ENCODE data around the gene TFF3. TPM values are rescaled to one million over a fixed set of nuclear protein-coding genes. Genes with fewer than 3 reads are reported as not detected.

The TFF3 gene
- total and polyA plus RNA-seq, 2 donors from 2014 or later, result 10.0 to 22.4 TPM

- no peaks in the 10 kb centered on the region for H3K27me3 ChIP-seq (ENCODE audit: control insufficient read depth, insufficient read depth, low read length)
- DNase-seq (no peak), FAIRE-seq (no peak)
- no peaks in the 10 kb centered on the region for H3K4me1 ChIP-seq (ENCODE audit: control insufficient read depth in 2 of 3, insufficient read depth in 2 of 3, low read depth in 1 of 3, low read length in 3 of 3)
- no peaks in the 10 kb centered on the region for H3K36me3 ChIP-seq (ENCODE audit: control insufficient read depth in 2 of 3, insufficient read depth in 3 of 3, low read length in 3 of 3)
- H3K9ac ChIP-seq (ENCODE audit: low read length in 3 of 3), result no peak overlapping the region
- intact Hi-C loops (cut with DNase I), result no loop called here
- TF ChIP-seq, protein P1, sequence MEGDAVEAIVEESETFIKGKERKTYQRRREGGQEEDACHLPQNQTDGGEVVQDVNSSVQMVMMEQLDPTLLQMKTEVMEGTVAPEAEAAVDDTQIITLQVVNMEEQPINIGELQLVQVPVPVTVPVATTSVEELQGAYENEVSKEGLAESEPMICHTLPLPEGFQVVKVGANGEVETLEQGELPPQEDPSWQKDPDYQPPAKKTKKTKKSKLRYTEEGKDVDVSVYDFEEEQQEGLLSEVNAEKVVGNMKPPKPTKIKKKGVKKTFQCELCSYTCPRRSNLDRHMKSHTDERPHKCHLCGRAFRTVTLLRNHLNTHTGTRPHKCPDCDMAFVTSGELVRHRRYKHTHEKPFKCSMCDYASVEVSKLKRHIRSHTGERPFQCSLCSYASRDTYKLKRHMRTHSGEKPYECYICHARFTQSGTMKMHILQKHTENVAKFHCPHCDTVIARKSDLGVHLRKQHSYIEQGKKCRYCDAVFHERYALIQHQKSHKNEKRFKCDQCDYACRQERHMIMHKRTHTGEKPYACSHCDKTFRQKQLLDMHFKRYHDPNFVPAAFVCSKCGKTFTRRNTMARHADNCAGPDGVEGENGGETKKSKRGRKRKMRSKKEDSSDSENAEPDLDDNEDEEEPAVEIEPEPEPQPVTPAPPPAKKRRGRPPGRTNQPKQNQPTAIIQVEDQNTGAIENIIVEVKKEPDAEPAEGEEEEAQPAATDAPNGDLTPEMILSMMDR (IDR thresholded peaks at IDR 0.05; ENCODE audit: borderline replicate concordance, extremely low read depth, insufficient read depth), result no peak
- no peak overlapping the region for H3K4me3 ChIP-seq (ENCODE audit: low read length in 3 of 3)
- no peaks in the 10 kb centered on the region for H3K9me3 ChIP-seq (ENCODE audit: control insufficient read depth in 2 of 3, insufficient read depth in 1 of 3, low read length in 3 of 3)
- no peak overlapping the region for H3K27ac ChIP-seq (ENCODE audit: low read depth in 2 of 2, low read length in 2 of 2)
These were observed 28.8 kb downstream of the TFF3 start for GRCh38 chr21:42286416-42286815.

DNA sequence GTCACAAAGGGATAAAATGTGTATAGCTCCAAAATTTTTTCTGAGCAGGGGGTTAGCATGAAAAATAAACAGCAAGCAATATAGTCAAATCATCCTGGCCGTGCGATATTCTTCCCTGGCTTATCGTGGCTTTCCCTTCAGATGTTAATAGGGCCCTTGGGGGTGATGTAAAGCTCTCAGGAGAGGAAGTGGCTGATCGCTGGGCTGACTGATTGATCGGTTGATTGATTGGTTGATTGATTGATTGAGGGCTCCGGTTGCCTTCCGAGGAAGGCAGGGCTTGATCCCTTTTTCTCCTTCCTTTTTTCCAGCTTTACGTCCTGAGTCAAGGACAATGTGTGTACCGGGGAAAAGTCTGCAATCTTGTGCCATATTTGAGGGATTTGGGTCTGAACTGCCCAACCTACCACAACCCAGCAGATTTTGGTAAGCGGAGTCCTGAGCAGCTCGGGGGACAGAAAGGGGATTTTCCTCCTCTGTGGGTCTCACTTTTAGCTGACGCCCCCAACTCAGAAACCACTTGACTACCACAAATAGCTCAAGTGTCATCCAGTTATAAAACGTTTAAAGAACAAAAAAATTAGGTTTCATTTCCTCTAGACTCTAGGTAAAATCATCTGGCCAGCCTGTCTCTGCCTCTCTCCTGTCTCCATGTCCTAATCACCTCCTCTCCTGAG, 29.5 kb downstream of the TFF3 start:
- Histone ChIP-seq H3K36me3 (ENCODE audit: control insufficient read depth in 2 of 3, insufficient read depth in 3 of 3, low read length in 3 of 3) (no peaks in the 10 kb centered on the region), H3K27ac (ENCODE audit: low read depth in 2 of 2, low read length in 2 of 2) (no peak overlapping the region), H3K4me1 (ENCODE audit: control insufficient read depth in 2 of 3, insufficient read depth in 2 of 3, low read depth in 1 of 3, low read length in 3 of 3) (no peaks in the 10 kb centered on the region), H3K4me3 (ENCODE audit: low read length in 3 of 3) (no peak overlapping the region), H3K27me3 (ENCODE audit: control insufficient read depth, insufficient read depth, low read length) (no peaks in the 10 kb centered on the region), H3K9ac (ENCODE audit: low read length in 3 of 3) (no peak overlapping the region), H3K9me3 (ENCODE audit: control insufficient read depth in 2 of 3, insufficient read depth in 1 of 3, low read length in 3 of 3) (no peaks in the 10 kb centered on the region)
- TF ChIP-seq, protein P1 (IDR thresholded peaks at IDR 0.05; ENCODE audit: borderline replicate concordance, extremely low read depth, insufficient read depth), result no peak
- intact Hi-C loops (cut with DNase I), result no loop called here
- DNase-seq (no peak), FAIRE-seq (no peak)

DNA sequence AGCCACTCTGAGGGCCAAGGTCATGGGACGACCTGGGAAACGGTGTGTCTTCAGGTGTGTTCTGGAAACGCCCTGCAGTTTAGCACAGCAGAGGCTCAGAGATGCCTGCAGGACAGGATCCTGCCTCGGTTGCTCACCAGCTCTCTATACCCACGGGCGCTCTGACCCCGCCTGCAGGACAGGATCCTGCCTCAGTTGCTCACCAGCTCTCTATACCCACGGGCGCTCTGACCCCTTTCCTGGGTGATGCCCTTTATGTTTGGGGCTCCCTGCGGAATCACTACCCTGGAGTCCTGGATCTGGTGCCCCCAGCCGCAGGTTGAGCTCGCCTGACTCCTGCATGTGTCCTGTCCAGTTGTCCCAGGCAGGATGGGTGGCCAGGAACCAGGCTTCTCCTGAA, 32.5 kb downstream of the TFF3 start:
- Histone ChIP-seq H3K27me3 (ENCODE audit: control insufficient read depth, insufficient read depth, low read length) (no peaks in the 10 kb centered on the region), H3K4me1 (ENCODE audit: control insufficient read depth in 2 of 3, insufficient read depth in 2 of 3, low read depth in 1 of 3, low read length in 3 of 3) (no peaks in the 10 kb centered on the region), H3K36me3 (ENCODE audit: control insufficient read depth in 2 of 3, insufficient read depth in 3 of 3, low read length in 3 of 3) (peaks cover 0 to 4% (median 0%) of the 10 kb centered on the region in 3 donors), H3K4me3 (ENCODE audit: low read length in 3 of 3) (no peak overlapping the region), H3K9me3 (ENCODE audit: control insufficient read depth in 2 of 3, insufficient read depth in 1 of 3, low read length in 3 of 3) (no peaks in the 10 kb centered on the region), H3K27ac (ENCODE audit: low read depth in 2 of 2, low read length in 2 of 2) (no peak overlapping the region), H3K9ac (ENCODE audit: low read length in 3 of 3) (no peak overlapping the region)
- DNase-seq, result no peak
- no peak for FAIRE-seq
- TF ChIP-seq, protein P1 (IDR thresholded peaks at IDR 0.05; ENCODE audit: borderline replicate concordance, extremely low read depth, insufficient read depth), result no peak
- intact Hi-C loops (cut with DNase I), result no loop called here

DNA sequence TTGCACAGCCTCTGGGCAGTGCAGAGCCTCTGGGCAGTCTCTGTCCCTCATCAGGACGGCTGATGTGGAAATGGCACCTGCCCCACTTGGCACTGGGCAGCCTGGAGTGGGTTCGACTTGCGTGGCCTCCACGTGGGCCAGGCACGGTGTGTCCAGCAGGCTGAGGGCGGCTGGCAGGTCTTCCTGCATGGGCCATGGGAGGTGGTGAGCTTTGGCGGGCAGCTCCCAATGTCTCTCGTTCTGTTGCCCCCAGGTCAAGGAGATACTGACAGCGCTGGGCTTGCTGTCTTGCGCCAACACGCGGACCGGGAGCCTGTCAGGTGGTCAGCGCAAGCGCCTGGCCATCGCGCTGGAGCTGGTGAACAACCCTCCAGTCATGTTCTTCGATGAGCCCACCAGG, 33.2 kb downstream of the TFF3 start:
- H3K27me3 ChIP-seq (ENCODE audit: control insufficient read depth, insufficient read depth, low read length), result no peaks in the 10 kb centered on the region
- intact Hi-C loops (cut with DNase I), result no loop called here
- H3K4me1 ChIP-seq (ENCODE audit: control insufficient read depth in 2 of 3, insufficient read depth in 2 of 3, low read depth in 1 of 3, low read length in 3 of 3), result no peaks in the 10 kb centered on the region
- peaks cover 0 to 4% (median 0%) of the 10 kb centered on the region in 3 donors for H3K36me3 ChIP-seq (ENCODE audit: control insufficient read depth in 2 of 3, insufficient read depth in 3 of 3, low read length in 3 of 3)
- DNase-seq (no peak), FAIRE-seq (no peak)
- H3K9ac ChIP-seq (ENCODE audit: low read length in 3 of 3), result no peak overlapping the region
- TF ChIP-seq, protein P1 (IDR thresholded peaks at IDR 0.05; ENCODE audit: borderline replicate concordance, extremely low read depth, insufficient read depth), result no peak
- H3K4me3 ChIP-seq (ENCODE audit: low read length in 3 of 3), result no peak overlapping the region
- H3K27ac ChIP-seq (ENCODE audit: low read depth in 2 of 2, low read length in 2 of 2), result no peak overlapping the region
- no peaks in the 10 kb centered on the region for H3K9me3 ChIP-seq (ENCODE audit: control insufficient read depth in 2 of 3, insufficient read depth in 1 of 3, low read length in 3 of 3)

Data from kidney (tissue), 14 donors.